Activated naive CD4-positive, alpha-beta T cell treated with anti-CD3 and anti-CD28 coated beads, Interleukin-2, amount 10 ng/mL, durations not matched to agents 7 days and 5 days (primary cell): ENCODE data around the gene TMEM131L.
"Not testable (repeated sequence)": the region's sequence is repeated elsewhere in the genome, so short reads cannot be mapped to it uniquely, and the experiment has no call there.

Source experiments
- CTCF ChIA-PET: fragments of 350-600 bp; sonication (Branson Sonifier 250); formaldehyde crosslinking; loops from one replicate; lab custom pipeline; 2021; ENCODE audit warnings: antibody characterized with exemption; lab: Charles Lee
- DNase-seq: peaks from one replicate; pipeline ENCODE4 v3.0.0-alpha.2; 2020
- H3K27ac Mint-ChIP-seq: one replicate; pipeline ENCODE4 v1.8.0; 2021; ENCODE audit warnings: mild to moderate bottlenecking, moderate library complexity, mixed read lengths
- H3K27me3 Mint-ChIP-seq: one replicate; pipeline ENCODE4 v1.8.0; 2021; ENCODE audit warnings: mild to moderate bottlenecking, mixed read lengths
- H3K36me3 Mint-ChIP-seq: one replicate; pipeline ENCODE4 v1.8.0; 2021; ENCODE audit warnings: mixed read lengths
- H3K4me1 Mint-ChIP-seq: one replicate; pipeline ENCODE4 v1.8.0; 2021; ENCODE audit warnings: mixed read lengths
- H3K4me3 Mint-ChIP-seq: one replicate; pipeline ENCODE4 v1.8.0; 2021; ENCODE audit warnings: mild to moderate bottlenecking, moderate library complexity, mixed read lengths
- H3K9me3 Mint-ChIP-seq: one replicate; pipeline ENCODE4 v1.8.0; 2021; ENCODE audit warnings: mixed read lengths

Gene TMEM131L

DNA sequence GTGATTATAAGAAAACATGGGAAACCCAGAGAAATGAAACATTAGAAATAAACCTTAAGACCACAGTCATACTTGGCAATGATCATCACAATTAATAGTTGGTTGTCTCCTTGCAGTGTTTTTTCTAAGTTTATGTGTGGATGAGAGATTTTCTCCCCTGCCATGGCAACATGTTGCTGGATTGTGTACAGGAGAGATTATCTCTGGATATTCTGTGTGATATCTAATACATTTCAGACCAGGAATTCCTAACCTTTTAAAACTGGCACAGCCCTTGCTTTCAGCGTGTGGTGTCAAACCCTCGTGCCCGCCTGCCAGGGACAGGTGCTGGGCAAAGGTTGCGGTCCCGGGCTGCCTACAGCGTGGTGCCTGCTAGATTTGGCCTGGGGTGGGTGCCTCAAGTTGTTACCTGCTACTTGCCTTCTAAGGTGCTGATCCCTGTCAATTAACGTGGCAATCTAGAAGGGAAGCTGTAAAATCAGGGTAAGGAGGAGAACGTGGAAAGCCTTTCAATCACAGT, 100.5 kb downstream of the TMEM131L start:
- Mint-ChIP-seq H3K27me3 (no peaks in the 10 kb centered on the region), H3K4me1 (peaks cover 25% of the 10 kb centered on the region), H3K9me3 (peaks cover under 1% of the 10 kb centered on the region), H3K36me3 (peaks cover 56% of the 10 kb centered on the region), H3K27ac (no peak overlapping the region), H3K4me3 (no peak overlapping the region)
- DNase-seq, result no peak
- CTCF ChIA-PET, result interaction anchor here (0.6 kb wide), 1 partner anchor 782 kb away, joined by 3 read pairs; no protein-coding TSS in a partner anchor

- H3K36me3 Mint-ChIP-seq, result peaks cover 55% of the 10 kb centered on the region
- CTCF ChIA-PET, result interaction anchor here (0.6 to 1.9 kb wide), 2 partner anchors 135 to 783 kb away, joined by 3 to 7 read pairs; no protein-coding TSS in a partner anchor
These were observed 101.5 kb downstream of the TMEM131L start for GRCh38 chr4:153567660-153568059.

GRCh38 chr4:153570228-153570973, 104.2 kb downstream of the TMEM131L start:
- CTCF ChIA-PET, result interaction anchor here (1.0 to 4.3 kb wide), 5 partner anchors 13 to 138 kb away, joined by 3 to 67 read pairs (median 6); no protein-coding TSS in a partner anchor
- Mint-ChIP-seq H3K27ac (no peak overlapping the region), H3K27me3 (no peaks in the 10 kb centered on the region), H3K4me3 (no peak overlapping the region), H3K9me3 (no peaks in the 10 kb centered on the region), H3K4me1 (peaks cover 52% of the 10 kb centered on the region), H3K36me3 (peaks cover 44% of the 10 kb centered on the region)
- no peak for DNase-seq

More at GRCh38 chr4:153567660-153568059, 101.5 kb downstream of the TMEM131L start:
- H3K4me3 Mint-ChIP-seq, H3K27me3 Mint-ChIP-seq, DNase-seq, H3K27ac Mint-ChIP-seq, H3K9me3 Mint-ChIP-seq: not testable (repeated sequence)
- peaks cover 26% of the 10 kb centered on the region for H3K4me1 Mint-ChIP-seq

GRCh38 chr4:153571006-153571545, 104.9 kb downstream of the TMEM131L start:
- CTCF ChIA-PET, result interaction anchor here (0.7 to 4.3 kb wide), 5 partner anchors 13 to 229 kb away, joined by 3 to 67 read pairs (median 6); no protein-coding TSS in a partner anchor
- Mint-ChIP-seq H3K4me1 (peaks cover 57% of the 10 kb centered on the region), H3K4me3 (no peak overlapping the region), H3K9me3 (no peaks in the 10 kb centered on the region), H3K27ac (peak overlapping the region; percentile 28), H3K36me3 (peaks cover 46% of the 10 kb centered on the region), H3K27me3 (no peaks in the 10 kb centered on the region)
- no peak for DNase-seq

DNA sequence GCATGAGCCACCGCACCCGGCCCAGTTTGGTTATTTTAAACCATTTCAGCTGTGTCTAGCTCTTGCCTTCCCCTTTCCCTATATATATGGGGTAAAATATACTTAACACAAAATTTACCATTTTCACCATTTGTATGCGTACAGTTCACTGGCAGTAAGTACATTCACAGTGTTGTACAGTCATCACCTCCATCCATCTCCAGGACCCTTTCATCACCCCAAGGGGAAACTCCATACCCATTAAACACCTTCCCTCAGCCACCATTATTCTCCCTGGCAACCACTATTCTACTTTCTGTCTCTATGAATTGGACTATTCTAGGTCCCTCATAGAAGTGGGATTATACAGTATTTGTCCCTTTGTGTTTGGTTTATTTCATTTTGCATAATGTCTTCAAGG, 106.4 kb downstream of the TMEM131L start:
- Mint-ChIP-seq H3K27ac (no peak overlapping the region), H3K4me1 (peaks cover 66% of the 10 kb centered on the region), H3K4me3 (no peak overlapping the region), H3K9me3 (no peaks in the 10 kb centered on the region), H3K36me3 (peaks cover 39% of the 10 kb centered on the region), H3K27me3 (no peaks in the 10 kb centered on the region)
- CTCF ChIA-PET, result interaction anchor here (0.6 to 4.3 kb wide), 10 partner anchors 10 to 236 kb away, joined by 3 to 67 read pairs (median 8); partner anchors contain the start of genes MND1 and TMEM131L
- no peak for DNase-seq

- Mint-ChIP-seq H3K36me3 (peaks cover 39% of the 10 kb centered on the region), H3K27me3 (no peaks in the 10 kb centered on the region), H3K9me3 (no peaks in the 10 kb centered on the region), H3K4me1 (peaks cover 66% of the 10 kb centered on the region), H3K27ac (peak overlapping the region; percentile 6), H3K4me3 (no peak overlapping the region)
- CTCF ChIA-PET, result interaction anchor here (0.9 to 4.3 kb wide), 23 partner anchors 10 to 430 kb away, joined by 3 to 67 read pairs (median 6); partner anchors contain the start of genes MND1 and TMEM131L
- no peak for DNase-seq
These were observed 107.1 kb downstream of the TMEM131L start for GRCh38 chr4:153573221-153573620.

- Mint-ChIP-seq H3K9me3 (no peaks in the 10 kb centered on the region), H3K27me3 (no peaks in the 10 kb centered on the region), H3K4me3 (no peak overlapping the region), H3K27ac (peak overlapping the region; percentile 81), H3K4me1 (peaks cover 66% of the 10 kb centered on the region), H3K36me3 (peaks cover 34% of the 10 kb centered on the region)
- DNase-seq, result peak; percentile 86
- CTCF ChIA-PET, result interaction anchor here (0.6 to 4.3 kb wide), 43 partner anchors 9 to 431 kb away, joined by 3 to 67 read pairs (median 5); partner anchors contain the start of genes MND1 and TMEM131L
These were observed 108.0 kb downstream of the TMEM131L start for GRCh38 chr4:153573881-153574802.

- H3K36me3 Mint-ChIP-seq, result peaks cover 29% of the 10 kb centered on the region
- CTCF ChIA-PET, result interaction anchor here (0.7 to 2.7 kb wide), 4 partner anchors 144 to 455 kb away, joined by 4 to 11 read pairs (median 9); partner anchors contain the start of gene MND1
- H3K27ac Mint-ChIP-seq, result no peak overlapping the region
- H3K4me1 Mint-ChIP-seq, result peaks cover 58% of the 10 kb centered on the region
- DNase-seq, result no peak
- H3K9me3 Mint-ChIP-seq, result no peaks in the 10 kb centered on the region
- H3K4me3 Mint-ChIP-seq, result no peak overlapping the region
- H3K27me3 Mint-ChIP-seq, result no peaks in the 10 kb centered on the region
These were observed 110.2 kb downstream of the TMEM131L start for GRCh38 chr4:153576443-153576774.

DNA sequence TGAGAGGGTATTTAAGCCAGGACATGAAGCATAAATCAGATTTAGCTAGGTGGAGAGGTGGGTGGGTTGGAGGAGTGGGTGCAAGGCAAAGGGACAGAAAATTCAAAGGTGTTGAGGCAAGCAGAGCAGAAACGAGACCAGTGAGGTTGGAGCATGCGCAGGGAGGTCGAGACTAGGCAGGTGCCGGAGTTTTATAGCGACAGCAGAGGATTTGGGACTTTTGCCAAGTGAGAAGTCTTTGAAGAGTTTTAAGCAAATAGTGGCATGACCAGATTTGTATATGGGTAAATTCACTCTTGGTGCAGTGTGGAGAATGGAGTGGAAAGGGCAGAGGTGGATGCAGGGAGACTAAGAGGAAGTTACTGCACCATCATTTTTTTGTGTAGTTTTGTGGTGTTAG, 110.9 kb downstream of the TMEM131L start:
- no peaks in the 10 kb centered on the region for H3K27me3 Mint-ChIP-seq
- H3K9me3 Mint-ChIP-seq, result no peaks in the 10 kb centered on the region
- no peak for DNase-seq
- peaks cover 54% of the 10 kb centered on the region for H3K4me1 Mint-ChIP-seq
- CTCF ChIA-PET, result interaction anchor here (0.7 to 2.7 kb wide), 4 partner anchors 144 to 456 kb away, joined by 4 to 11 read pairs (median 9); partner anchors contain the start of gene MND1
- H3K36me3 Mint-ChIP-seq, result peaks cover 26% of the 10 kb centered on the region
- H3K27ac Mint-ChIP-seq, result no peak overlapping the region
- no peak overlapping the region for H3K4me3 Mint-ChIP-seq

GRCh38 chr4:153579410-153579809, 113.2 kb downstream of the TMEM131L start:
- Mint-ChIP-seq H3K36me3 (peaks cover 30% of the 10 kb centered on the region), H3K9me3 (no peaks in the 10 kb centered on the region), H3K4me1 (peaks cover 40% of the 10 kb centered on the region), H3K27me3 (no peaks in the 10 kb centered on the region), H3K4me3 (no peak overlapping the region), H3K27ac (no peak overlapping the region)
- DNase-seq, result no peak
- CTCF ChIA-PET, result interaction anchor here (0.6 to 1.4 kb wide), 2 partner anchors 129 to 147 kb away, joined by 4 to 5 read pairs; no protein-coding TSS in a partner anchor

DNA sequence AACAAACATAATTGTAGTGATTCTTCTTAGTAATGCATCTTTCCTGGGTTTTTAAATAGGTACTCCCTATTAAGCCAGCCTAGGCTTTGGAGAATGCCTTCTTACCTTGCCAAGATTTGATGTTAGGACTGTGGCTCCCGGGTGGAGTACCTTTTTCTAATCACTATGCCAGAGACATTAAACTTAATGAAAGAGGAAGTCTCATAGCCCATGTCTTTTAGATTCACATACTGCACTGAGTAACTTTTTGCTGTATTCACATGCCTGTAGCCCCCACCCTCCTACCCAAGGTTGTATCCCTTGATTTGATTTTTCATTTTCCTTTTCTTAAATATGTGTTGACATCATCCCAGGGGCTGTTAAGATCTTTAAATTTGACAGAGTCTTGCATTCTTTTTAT, 113.7 kb downstream of the TMEM131L start:
- Mint-ChIP-seq H3K27me3 (no peaks in the 10 kb centered on the region), H3K9me3 (no peaks in the 10 kb centered on the region), H3K27ac (no peak overlapping the region), H3K36me3 (peaks cover 30% of the 10 kb centered on the region), H3K4me3 (no peak overlapping the region), H3K4me1 (peaks cover 37% of the 10 kb centered on the region)
- CTCF ChIA-PET, result interaction anchor here (1.4 kb wide), 1 partner anchor 147 kb away, joined by 5 read pairs; no protein-coding TSS in a partner anchor
- DNase-seq, result no peak

- peaks cover 41% of the 10 kb centered on the region for H3K36me3 Mint-ChIP-seq
- no peak for DNase-seq
- no peaks in the 10 kb centered on the region for H3K27me3 Mint-ChIP-seq
- no peak overlapping the region for H3K4me3 Mint-ChIP-seq
- CTCF ChIA-PET, result interaction anchor here (0.6 to 1.3 kb wide), 4 partner anchors 9 to 116 kb away, joined by 3 to 5 read pairs (median 4); no protein-coding TSS in a partner anchor
- H3K9me3 Mint-ChIP-seq, result no peaks in the 10 kb centered on the region
- peaks cover 13% of the 10 kb centered on the region for H3K4me1 Mint-ChIP-seq
- no peak overlapping the region for H3K27ac Mint-ChIP-seq
These were observed 117.0 kb downstream of the TMEM131L start for GRCh38 chr4:153582954-153583702.
